Gastroesophageal sphincter (tissue), 3 donors: Measurements from ENCODE around the gene CYP4F22.

Source experiments
- POLR2A ChIP-seq, 2 donors: fragments of 450-650 bp; IDR thresholded peaks; one replicate each; pipeline ENCODE4 v1.6.1; 2017; ENCODE audit warnings: antibody characterized with exemption in 2 of 2, mild to moderate bottlenecking in 2 of 2, moderate library complexity in 1 of 2
- TF ChIP-seq, protein P1 (sequence below), 4 experiments: fragments of 200-600 bp in 2 of 4; fragments of 450-650 bp in 2 of 4; sonication (generic) in 1 of 4; IDR thresholded peaks; one replicate each; pipeline ENCODE4 v1.5.1; 2017 to 2019; ENCODE audit warnings: antibody characterized with exemption in 4 of 4, mild to moderate bottlenecking in 2 of 4, moderate library complexity in 2 of 4

DNA sequence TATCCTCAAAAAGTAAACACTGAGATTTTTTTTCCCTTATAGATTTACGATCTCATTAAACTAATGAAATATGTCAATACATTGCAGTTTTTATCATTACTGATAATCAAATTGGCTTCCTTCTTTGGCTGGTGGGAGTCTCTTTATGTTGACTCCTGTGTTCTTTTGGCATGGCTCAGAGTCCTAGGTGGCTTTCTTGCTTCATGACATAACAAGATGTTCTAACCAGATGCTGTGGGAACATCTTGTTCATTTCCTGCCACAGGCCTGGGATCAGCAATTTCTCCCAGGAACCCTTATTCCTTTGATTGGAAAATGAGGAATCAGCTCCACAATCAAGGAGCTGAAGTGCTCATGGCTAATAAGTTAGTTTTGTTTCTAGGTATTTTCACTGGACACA, 13.2 kb upstream of the CYP4F22 start:
- no peak for TF ChIP-seq POLR2A (IDR thresholded peaks at IDR 0.05)
- TF ChIP-seq, protein P1, sequence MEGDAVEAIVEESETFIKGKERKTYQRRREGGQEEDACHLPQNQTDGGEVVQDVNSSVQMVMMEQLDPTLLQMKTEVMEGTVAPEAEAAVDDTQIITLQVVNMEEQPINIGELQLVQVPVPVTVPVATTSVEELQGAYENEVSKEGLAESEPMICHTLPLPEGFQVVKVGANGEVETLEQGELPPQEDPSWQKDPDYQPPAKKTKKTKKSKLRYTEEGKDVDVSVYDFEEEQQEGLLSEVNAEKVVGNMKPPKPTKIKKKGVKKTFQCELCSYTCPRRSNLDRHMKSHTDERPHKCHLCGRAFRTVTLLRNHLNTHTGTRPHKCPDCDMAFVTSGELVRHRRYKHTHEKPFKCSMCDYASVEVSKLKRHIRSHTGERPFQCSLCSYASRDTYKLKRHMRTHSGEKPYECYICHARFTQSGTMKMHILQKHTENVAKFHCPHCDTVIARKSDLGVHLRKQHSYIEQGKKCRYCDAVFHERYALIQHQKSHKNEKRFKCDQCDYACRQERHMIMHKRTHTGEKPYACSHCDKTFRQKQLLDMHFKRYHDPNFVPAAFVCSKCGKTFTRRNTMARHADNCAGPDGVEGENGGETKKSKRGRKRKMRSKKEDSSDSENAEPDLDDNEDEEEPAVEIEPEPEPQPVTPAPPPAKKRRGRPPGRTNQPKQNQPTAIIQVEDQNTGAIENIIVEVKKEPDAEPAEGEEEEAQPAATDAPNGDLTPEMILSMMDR (IDR thresholded peaks at IDR 0.05): no peak
